ENCODE data around the gene AP2A1.

- TF ChIP-seq CTCF (IDR thresholded peaks at IDR 0.05): no peak
- TF ChIP-seq POLR2A (IDR thresholded peaks at IDR 0.05): no peak
Measured at GRCh38 chr19:49746206-49746958, 20.4 kb upstream of the AP2A1 start.
